Activated CD4-positive, alpha-beta T cell treated with anti-CD3 and anti-CD28 coated beads, Interleukin-2, amount 50 U/mL, for 1 hour (primary cell): ENCODE measurements around the gene LRRC7.
"Not testable (repeated sequence)": the region's sequence is repeated elsewhere in the genome, so short reads cannot be mapped to it uniquely, and the experiment has no call there.

Experiments
- DNase-seq: peaks from one replicate; pipeline ENCODE4 v3.0.0-alpha.2; 2020

The LRRC7 gene

GRCh38 chr1:69787151-69787550 lies 219.4 kb downstream of the LRRC7 start:
- no peak for DNase-seq

DNA sequence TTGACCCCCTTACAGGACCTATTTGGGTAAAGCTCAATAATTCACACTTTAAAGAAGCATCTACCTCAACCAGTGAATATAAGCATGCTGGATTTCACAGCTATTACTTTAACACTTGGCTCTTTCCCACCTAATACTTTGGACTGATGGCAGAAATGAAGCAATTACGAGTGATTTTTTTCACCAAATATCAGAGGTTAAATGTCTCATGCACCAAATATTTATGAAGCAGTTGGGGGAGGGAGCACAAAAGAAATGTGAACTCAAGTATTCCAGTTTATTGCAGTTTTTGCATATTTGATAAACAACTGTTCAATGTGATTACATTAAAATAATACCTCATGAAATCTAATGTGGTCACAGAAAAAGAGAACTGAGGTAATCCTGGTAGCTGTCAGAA lies 223.6 kb downstream of the LRRC7 start:
- no peak for DNase-seq

- DNase-seq: no peak
Measured at GRCh38 chr1:69794831-69795230, 227.1 kb downstream of the LRRC7 start.

DNA sequence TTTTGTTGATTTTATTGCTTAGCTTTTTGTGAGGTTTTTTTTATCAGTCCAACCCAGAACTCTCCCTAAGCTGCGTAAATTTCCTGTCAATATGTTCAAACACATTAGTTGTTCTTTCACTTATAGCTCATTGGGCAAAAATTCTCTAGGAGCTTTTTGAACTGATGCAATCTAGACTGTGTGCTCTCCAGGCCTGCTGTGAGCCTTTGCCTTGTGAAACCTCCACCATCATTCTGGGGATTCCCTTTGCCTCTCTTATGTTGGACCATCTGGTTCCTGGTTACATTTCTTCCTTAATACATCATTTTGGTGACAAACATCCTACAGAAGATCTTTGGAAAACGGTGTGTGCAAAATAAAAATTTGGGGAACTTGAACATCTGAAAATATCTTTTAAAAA lies 247.2 kb downstream of the LRRC7 start:
- DNase-seq: no peak

GRCh38 chr1:69824932-69825331 lies 257.2 kb downstream of the LRRC7 start:
- no peak for DNase-seq

GRCh38 chr1:69827732-69828131 lies 260.0 kb downstream of the LRRC7 start:
- DNase-seq: no peak

DNA sequence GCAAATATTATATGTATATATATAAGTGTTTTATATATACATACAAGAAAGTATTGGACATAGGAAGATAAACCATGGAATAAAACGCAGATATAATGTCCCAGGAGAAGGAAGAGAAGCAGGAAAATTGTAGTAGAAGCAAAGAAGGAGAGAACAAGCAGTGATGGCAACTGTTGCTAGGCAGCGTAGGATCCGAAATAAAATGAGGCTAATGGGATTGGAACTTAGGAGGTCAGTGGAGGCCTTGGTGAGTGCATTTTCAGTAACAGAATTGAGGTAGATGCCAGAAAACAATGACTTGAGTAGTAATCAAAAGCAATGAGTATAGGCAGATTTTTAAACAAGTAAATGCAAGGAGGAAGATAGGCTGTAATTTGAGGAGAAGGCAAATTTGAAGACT lies 265.8 kb downstream of the LRRC7 start:
- no peak for DNase-seq

DNA sequence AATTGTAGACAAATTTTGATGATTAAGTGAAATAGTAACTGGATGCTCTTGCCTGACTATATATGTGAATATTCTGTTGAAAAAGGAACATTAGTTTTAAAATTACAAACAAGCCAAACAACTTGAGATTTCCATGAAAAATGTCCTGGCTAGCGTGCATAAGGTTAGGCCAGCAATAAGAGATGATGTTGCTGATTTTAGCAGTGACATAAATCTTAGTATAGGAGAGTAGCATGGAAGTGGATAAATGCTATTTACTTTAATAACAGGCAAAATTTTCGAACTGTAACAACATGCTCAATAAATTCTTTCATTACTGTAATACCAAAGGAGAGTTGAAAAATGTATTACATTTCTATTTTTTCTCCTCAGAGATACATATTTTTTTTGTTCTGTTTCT lies 266.6 kb downstream of the LRRC7 start:
- no peak for DNase-seq

GRCh38 chr1:69835955-69836354 lies 268.2 kb downstream of the LRRC7 start:
- no peak for DNase-seq

DNA sequence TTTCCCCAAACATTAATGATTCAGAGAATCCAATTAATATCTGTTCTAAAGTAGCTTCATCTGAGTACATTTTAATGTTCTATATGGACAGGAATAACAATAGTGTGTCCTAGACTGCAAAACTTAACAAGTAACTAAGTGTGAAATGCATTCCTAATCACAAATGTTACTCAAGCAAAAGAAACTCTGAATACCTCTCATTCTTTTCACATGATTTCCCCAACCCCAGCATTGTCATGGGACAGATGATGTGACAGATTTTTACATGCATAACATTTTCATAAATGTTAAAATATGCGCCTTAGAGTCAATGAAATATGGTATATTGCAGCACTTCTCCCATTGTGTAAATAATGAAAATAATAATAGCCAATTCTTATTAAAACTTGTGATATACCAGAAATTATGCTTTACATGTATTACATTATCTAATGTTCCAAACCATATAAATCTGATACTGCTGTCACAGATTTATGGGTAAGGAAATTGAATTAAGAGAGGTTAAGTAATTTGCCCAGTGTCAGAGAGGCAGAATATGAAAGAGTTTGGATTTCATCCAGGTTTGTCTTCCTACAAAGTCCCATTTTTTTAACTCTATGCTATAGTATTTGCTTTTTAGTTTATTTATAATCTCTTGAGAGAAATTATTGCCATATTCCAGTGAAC lies 269.4 kb downstream of the LRRC7 start:
- no peak for DNase-seq

- DNase-seq: no peak
Measured at GRCh38 chr1:69842326-69842725, 274.6 kb downstream of the LRRC7 start.

DNA sequence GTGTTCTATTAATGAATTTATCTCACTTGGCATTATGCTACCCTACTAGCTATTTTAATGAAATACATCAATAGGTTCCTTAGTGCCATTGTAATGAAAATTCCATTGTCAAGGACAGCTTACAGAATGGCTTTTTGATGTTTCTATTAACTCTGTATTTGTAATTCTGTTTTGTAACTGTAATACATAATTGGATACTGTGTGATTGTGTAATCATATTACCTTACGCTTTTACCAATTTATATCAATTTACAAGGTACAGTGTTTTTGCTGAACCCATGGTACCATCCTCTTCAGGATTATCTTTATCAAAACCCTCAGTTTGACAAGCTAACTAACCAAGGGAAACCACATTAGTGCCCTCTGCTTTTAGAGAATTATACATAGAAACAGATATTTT lies 277.9 kb downstream of the LRRC7 start:
- no peak for DNase-seq

DNA sequence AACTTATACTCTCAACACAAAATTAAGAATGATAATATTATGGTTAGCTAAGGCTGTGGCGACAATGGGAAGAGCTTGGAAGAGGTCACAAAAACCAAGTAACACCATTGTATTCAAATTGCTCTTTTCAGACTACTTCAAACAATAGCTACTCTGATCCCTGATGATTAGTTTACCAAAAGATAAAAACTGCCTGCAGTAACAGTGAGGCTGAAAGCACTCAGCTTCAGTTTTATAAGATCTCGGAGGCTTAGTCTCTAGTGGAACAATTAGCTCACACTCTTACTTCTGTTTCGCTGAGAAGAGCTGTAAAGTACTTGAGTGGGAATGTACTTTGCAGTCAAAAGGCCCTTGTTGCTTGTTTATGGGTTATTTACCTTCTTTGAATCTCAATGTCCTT lies 278.5 kb downstream of the LRRC7 start:
- no peak for DNase-seq

DNA sequence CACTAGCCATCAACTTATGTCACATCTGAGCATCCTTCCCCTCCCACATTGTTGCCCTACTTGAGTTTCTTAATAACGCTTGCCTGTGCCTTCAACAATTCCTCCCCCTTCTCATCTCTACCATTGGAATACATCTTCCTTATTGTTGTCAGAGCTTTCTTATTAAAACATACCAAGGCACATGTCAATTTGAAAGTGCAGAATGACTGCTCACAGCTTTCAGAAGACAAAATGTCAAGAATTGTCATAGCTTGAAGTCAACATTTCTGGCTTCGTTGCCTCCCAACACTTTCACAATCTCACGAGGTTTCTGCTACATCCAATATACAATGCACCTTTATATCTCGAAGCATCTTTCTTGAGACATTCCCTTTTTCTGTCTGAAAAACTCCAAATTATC lies 279.9 kb downstream of the LRRC7 start:
- no peak for DNase-seq

- no peak for DNase-seq
Measured at GRCh38 chr1:69852151-69852550, 284.4 kb downstream of the LRRC7 start.

DNA sequence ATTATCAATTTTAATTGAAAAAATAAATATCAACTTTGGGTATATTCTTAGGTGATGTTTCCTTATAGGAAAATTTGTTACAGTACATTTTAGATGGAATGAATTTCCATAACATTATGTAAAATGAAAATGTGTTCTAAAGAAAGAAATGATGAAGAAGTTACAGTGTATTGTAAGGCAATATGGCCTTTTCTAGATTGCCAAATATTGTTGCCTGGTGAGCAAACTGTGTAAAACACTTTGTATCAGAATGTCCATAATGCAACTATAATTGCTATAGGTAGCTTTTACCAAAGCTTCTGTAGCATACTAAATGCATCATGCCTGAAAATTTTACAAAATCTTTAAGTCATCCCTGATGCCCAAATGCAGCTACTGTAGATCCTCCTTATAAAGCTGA lies 285.0 kb downstream of the LRRC7 start:
- DNase-seq: no peak

- no peak for DNase-seq
Measured at GRCh38 chr1:69858534-69858933, 290.8 kb downstream of the LRRC7 start.

DNA sequence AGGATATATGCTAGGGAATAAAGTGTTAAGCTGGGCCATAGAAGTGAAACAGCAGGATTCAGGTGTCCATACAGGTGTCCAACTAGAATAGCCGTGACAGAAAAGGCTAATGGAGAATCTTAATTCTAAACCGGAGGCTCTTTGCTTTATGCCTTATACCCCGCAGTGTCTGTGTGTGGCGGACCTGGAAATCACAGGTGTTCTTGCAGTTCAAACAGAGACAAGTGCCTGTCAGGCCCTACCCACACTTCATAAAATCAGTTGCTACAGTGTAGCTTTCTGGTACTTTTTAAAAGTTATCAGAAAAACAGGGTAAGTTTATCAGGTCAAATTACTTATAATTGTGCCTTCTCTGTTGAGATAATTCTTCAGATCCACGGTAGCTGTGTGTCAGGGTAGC lies 293.9 kb downstream of the LRRC7 start:
- DNase-seq: no peak

DNA sequence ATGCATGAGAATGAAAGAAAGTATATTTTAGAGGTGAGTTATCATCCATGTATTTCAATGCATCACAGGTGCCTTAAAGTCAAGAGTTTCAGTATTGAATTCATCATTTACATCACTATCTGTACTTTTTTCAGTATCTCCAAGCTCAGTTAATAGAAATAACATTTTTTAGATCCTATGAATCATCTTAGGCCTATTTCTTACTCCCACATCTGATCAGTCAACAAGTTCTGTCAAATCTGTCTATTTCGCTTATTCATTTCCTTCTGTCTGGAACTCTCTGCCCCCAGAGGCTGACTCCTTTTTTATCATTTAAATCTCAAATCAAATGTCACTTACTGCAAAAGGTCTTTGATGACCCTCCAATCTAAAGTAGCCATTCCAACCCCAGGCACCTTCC lies 295.2 kb downstream of the LRRC7 start:
- DNase-seq: no peak

DNA sequence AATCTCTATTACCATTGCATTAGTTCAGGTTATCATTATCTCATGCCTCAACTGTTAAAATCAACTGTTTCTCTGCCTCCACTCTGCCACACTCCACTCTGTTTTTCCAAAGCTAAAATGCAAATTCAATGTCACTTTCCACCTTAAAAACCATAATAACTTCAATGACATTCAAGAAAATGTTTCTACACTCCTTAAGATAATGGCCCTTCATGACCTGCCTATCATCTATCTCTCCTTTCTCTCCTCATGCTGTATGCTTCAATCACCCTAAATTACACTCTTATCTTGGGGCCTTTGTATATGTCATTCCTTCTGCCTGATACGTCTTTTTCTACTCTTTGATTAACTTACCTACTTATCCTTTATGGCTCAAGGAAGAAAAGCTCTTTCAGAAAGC lies 296.0 kb downstream of the LRRC7 start:
- no peak for DNase-seq

DNA sequence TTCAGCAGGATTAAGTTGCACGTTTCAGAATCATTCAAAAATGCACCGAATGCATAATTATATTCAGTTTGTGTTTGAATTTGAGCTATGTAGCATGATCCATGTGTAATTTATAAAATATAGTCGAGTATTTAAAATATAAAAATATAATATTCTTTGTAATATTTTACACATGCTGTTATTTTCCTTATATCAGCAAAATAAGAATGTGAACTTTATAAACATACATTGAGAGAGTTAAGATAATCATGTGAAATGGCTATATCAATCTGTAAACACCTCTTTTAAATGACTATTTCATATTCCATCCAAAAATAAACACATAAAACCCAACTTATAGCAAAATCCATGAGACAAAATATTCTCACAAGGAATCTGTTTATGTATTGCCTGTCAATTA lies 303.7 kb downstream of the LRRC7 start:
- DNase-seq: no peak

DNA sequence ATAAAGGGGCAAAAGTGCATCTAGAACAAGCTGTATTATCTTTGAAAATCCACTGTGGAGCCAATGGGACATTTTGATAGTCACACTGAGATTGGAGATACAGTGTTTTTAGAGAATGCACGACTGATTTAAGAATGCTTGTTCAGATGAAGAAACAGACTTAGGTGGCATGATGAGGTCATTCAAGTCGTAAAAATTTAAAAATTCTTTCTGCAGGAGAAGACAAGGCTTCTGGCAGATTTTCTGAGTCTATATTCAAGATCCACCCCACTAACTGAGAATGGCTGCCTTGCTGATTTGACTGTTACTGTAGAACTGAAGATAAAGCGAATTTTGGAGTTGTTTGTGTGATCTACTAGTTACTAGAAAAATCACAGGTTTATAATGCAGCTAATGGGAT lies 310.6 kb downstream of the LRRC7 start:
- DNase-seq: no peak

DNA sequence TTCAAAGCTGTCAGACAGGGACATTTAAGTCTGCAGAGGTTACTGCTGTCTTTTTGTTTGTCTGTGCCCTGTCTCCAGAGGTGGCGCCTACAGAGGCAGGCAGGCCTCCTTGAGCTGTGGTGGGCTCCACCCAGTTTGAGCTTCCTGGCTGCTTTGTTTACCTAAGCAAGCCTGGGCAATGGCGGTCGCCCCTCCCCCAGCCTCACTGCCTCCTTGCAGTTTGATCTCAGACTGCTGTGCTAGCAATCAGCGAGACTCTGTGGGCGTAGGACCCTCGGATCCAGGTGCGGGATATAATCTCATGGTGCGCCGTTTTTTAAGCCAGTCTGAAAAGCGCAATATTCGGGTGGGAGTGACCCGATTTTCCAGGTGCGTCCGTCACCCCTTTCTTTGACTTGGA lies 320.3 kb downstream of the LRRC7 start:
- not testable (repeated sequence) for DNase-seq

GRCh38 chr1:69888657-69889056 lies 320.9 kb downstream of the LRRC7 start:
- DNase-seq: no peak

DNA sequence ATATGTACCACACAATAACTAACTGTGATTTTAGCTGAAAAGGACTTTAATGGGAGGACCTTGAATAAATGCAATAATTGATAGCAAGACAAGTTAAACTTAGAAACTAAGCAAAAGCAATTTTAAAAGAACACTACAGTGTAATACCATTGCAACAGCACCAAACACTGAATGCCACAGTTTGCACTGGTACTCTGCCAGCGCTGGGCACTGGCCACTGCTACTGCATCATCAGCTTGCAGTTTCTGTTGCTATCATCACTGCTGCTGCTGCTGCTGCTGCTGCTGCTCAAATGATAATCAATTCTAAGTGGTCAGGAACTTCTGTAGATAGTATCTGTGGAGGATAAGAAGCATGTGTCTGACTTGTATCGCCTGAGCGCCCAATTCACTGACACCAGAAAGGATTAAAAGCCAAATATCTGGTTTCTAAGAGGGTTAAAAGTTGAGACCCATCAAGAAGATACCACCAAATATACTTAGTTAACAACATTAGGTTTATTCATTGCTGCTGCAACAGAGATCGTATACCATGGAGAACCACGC lies 330.8 kb downstream of the LRRC7 start:
- DNase-seq: no peak
